Thymus (tissue), 11 donors: ENCODE results near the gene PMS1. TPM values are rescaled to one million over a fixed set of nuclear protein-coding genes. Genes with fewer than 3 reads are reported as not detected.

ENCODE experiments used
- DNase-seq, 9 donors: peaks; one replicate each; pipeline ENCODE4 v3.0.0-alpha.2; 2013; ENCODE audit warnings: low spot score in 9 of 9, low read depth in 6 of 9, missing footprints in 1 of 9
- H3K27ac ChIP-seq, 2 donors: one replicate each; pipeline ENCODE4 v1.5.1; 2013; ENCODE audit warnings: control low read depth in 1 of 2, low read depth in 1 of 2, low read length in 1 of 2, mild to moderate bottlenecking in 1 of 2, moderate library complexity in 1 of 2
- H3K27me3 ChIP-seq, 2 donors: one replicate each; pipeline ENCODE4 v1.5.1; 2013; ENCODE audit warnings: low read length in 1 of 2; ENCODE audit not compliant: control insufficient read depth in 2 of 2, insufficient read depth in 1 of 2
- H3K36me3 ChIP-seq, 2 donors: one replicate each; pipeline ENCODE4 v1.5.1; 2013; ENCODE audit warnings: low read length in 1 of 2, mild to moderate bottlenecking in 1 of 2, moderate library complexity in 1 of 2; ENCODE audit not compliant: control insufficient read depth in 2 of 2, insufficient read depth in 2 of 2
- H3K4me1 ChIP-seq, 2 donors: one replicate each; pipeline ENCODE4 v1.5.1; 2013; ENCODE audit warnings: low read length in 2 of 2; ENCODE audit not compliant: control insufficient read depth in 2 of 2, insufficient read depth in 2 of 2
- H3K4me3 ChIP-seq, 2 donors: one replicate each; pipeline ENCODE4 v1.5.1; 2013; ENCODE audit warnings: low read length in 2 of 2, control low read depth in 1 of 2, mild to moderate bottlenecking in 1 of 2
- H3K9me3 ChIP-seq, 2 donors: one replicate each; pipeline ENCODE4 v1.5.1; 2013; ENCODE audit warnings: low read length in 1 of 2, mild to moderate bottlenecking in 1 of 2; ENCODE audit not compliant: control insufficient read depth in 2 of 2, insufficient read depth in 1 of 2
- WGBS: extraction: QIAGEN DNeasy Blood & Tissue Kit; methylation state at CpG from one replicate; pipeline ENCODE4 v1.1.7; 2013; 5-methylcytosine and 5-hydroxymethylcytosine counted together
- polyA plus RNA-seq: library from polyadenylated mRNA; stranded (reverse); fragments of 200-250 nt; gene quantifications from one replicate; pipeline ENCODE4 v1.2.3, GENCODE V29; 2013
- total RNA-seq: library from RNA; stranded (reverse); fragments of 120-200 nt; gene quantifications from one replicate; pipeline ENCODE4 v1.2.4, GENCODE V29; 2013
- donor health status: healthy.

The PMS1 gene
- total and polyA plus RNA-seq, 2 donors, result 22.3 to 22.6 TPM

DNA sequence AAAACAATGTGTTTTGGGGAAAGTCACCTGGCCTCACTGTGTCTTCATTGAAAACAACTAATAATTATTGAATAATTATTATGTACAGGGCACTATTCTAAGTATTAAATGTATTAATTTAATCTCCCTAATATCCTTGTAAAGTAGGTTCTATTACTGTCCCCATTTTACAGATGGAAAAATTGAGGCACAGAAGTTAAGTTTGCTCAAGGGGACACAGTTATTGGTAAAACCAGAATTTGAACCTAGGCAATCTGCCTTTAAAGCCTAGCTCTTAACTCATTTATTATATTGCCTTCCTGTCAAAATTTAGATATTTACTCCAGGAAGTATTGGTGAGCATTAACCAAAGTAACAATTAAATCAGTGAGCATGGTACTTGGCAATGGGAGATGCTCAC lies 84.6 kb downstream of the PMS1 start:
- H3K4me3 ChIP-seq, result no peak overlapping the region
- H3K4me1 ChIP-seq, result no peaks in the 10 kb centered on the region
- no peaks in the 10 kb centered on the region for H3K27me3 ChIP-seq
- H3K9me3 ChIP-seq, result no peaks in the 10 kb centered on the region
- H3K27ac ChIP-seq, result no peak overlapping the region
- no peak for DNase-seq
- peaks cover 0 to 7% of the 10 kb centered on the region in 2 donors for H3K36me3 ChIP-seq

DNA sequence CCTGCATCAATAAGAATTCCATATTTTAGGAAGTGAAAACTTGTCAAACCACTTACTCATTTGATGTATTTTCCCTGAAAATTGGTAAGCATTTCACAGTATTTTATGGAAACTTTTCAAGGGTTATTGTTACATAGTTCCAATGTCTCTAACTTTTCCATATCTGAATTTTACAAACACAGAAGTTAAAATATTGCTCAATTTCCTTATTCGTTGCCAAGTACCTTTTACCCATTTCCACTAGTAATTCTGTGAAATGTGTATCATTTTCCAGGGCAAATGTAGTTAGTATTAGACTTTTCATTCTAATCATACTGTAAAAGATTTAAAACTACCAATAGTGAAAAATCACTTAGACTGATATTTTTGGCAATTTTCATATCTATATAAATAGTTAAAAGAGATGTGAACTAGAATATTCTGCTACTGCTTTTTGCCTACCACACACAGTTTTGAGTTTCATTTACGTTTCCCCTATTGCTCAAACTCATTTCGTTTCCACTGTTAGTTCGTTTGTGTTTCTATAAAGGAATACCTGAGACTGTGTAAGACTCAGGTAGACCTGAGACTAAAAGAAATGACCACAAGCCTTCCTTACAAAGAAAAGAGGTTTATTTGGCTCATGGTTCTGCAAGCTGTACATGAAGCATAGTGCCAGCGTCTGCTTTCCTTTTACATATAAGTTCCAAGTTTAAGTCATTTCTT lies 86.3 kb downstream of the PMS1 start:
- Histone ChIP-seq H3K27me3 (no peaks in the 10 kb centered on the region), H3K27ac (no peak overlapping the region), H3K36me3 (peaks cover 0 to 8% of the 10 kb centered on the region in 2 donors), H3K4me1 (no peaks in the 10 kb centered on the region), H3K9me3 (no peaks in the 10 kb centered on the region), H3K4me3 (no peak overlapping the region)
- DNase-seq, result no peak
- 97% methylated on average over 5 of the region's 5 CpGs for WGBS

DNA sequence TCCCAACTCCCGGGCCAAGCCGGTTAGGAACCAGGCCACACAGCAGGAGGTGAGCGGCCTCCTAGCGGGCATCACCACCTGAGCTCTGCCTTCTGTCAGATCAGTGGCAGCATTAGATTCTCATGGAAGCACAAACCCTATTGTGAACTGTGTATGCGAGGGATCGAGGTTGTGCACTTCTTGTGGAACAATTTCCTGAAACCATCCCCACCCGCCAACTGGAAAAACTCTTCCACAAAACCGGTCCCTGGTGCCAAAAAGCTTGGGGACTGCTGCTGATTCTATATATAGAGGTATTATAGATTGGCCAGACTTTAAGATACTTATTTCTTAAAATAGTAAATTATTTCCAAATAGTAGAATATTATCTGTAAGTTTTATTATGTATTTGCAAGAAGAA lies 89.4 kb downstream of the PMS1 start:
- H3K4me3 ChIP-seq, result no peak overlapping the region
- no peak overlapping the region for H3K27ac ChIP-seq
- 98% methylated on average over 8 of the region's 8 CpGs for WGBS
- no peaks in the 10 kb centered on the region for H3K27me3 ChIP-seq
- peaks cover 0 to 5% of the 10 kb centered on the region in 2 donors for H3K36me3 ChIP-seq
- H3K9me3 ChIP-seq, result no peaks in the 10 kb centered on the region
- no peak for DNase-seq
- H3K4me1 ChIP-seq, result no peaks in the 10 kb centered on the region

DNA sequence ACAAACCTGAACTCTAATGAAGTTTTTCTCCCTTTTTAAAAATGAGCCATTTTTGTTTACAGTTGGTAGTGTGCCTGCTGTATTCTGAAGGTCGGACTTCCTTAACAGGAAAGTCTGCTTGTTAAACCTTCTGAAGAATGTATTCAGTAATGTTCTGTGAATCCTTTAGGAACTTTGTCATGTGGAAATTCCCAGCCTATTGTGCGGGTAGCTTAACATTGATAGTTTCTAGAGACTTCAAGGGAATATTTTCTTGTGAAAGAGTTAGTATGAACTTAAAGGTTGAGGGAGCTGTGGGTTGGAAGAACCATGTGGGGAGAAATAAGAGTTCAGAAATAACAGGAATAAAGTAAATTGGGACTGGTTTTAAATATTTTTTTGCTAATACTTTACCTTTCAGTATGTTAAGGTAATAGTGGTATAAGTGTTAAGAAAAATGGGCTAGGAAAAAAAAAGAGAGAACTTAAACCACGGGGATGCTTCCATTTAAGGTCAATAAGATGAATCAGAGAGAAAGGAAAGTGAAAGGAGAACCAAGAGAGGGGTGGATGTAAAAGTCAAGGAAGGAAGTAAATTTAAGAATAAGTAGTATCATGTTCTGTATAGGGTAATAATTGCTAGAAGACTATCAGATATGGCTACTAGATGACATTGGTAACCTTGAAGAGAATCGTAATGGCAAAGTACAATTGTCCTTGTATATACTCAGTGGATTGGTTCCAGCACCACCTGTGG lies 90.5 kb downstream of the PMS1 start:
- no peak overlapping the region for H3K27ac ChIP-seq
- no peaks in the 10 kb centered on the region for H3K4me1 ChIP-seq
- peaks cover 0 to 5% of the 10 kb centered on the region in 2 donors for H3K36me3 ChIP-seq
- no peak overlapping the region for H3K4me3 ChIP-seq
- H3K27me3 ChIP-seq, result no peaks in the 10 kb centered on the region
- DNase-seq, result no peak
- no peaks in the 10 kb centered on the region for H3K9me3 ChIP-seq
- 93% methylated on average over 4 of the region's 4 CpGs for WGBS

DNA sequence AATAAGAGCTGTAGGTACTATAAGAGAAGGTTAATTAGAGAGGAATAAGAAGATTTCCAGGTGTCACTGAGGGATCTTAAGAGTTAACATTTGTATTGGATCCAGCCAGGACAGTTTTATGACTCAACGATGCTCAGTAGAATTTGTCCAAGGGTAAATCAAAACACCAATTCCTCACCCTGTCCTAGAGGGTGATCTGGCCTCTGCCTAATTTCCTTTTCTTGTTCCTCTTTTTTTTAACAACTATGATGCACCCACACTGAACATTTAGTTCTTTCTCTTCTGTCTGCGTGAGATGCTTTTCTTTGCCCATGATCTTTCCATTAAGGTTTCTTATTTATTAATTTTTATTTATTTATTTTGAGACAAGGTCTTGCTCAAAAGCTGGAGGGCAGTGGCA lies 92.0 kb downstream of the PMS1 start:
- Histone ChIP-seq H3K9me3 (no peaks in the 10 kb centered on the region), H3K4me3 (no peak overlapping the region), H3K27me3 (no peaks in the 10 kb centered on the region), H3K4me1 (no peaks in the 10 kb centered on the region), H3K27ac (no peak overlapping the region), H3K36me3 (peaks cover 0 to 5% of the 10 kb centered on the region in 2 donors)
- no peak for DNase-seq
- 62% methylated on average over 2 of the region's 2 CpGs for WGBS

DNA sequence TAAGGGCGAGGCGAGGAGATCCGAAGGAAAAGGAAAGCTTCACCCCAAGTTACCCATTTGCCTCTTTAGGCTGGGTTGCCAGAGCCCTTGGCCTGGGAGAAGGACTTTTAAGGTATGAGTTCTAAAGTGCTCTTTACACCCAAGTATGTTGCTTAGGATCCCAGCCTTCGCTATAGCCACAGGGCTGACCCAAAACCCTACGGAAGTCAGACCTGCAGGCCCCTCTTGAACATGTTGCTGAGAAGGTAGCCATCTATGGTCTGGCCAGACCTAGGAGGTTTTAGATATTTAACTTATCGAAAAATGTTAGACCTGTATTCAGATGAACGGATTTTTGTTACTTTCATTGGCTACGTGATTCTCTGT lies 95.4 kb downstream of the PMS1 start:
- no peak for DNase-seq
- 94% methylated on average over 8 of the region's 8 CpGs for WGBS
- Histone ChIP-seq H3K27ac (no peak overlapping the region), H3K9me3 (no peaks in the 10 kb centered on the region), H3K4me3 (no peak overlapping the region), H3K27me3 (no peaks in the 10 kb centered on the region), H3K36me3 (peaks cover 0 to 5% of the 10 kb centered on the region in 2 donors), H3K4me1 (no peaks in the 10 kb centered on the region)

DNA sequence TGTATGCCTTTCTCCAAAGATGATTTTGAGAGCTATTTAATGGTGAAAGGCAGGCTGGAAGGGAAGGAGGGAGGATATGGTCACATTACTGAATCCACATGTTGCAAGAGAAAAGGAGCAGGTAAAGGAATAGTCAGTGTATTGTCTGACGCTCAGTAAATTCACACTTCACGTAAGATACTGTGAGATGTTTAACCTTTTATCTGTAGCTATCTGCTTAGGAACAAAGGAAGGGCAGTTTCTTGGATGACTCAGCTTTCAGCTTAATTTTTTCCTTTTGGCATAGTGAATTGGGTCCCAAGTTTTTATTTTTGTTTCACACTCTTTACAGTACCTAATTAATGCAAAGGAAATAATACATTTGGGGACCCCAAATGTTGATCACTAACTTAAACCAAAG lies 96.2 kb downstream of the PMS1 start:
- H3K36me3 ChIP-seq, result peaks cover 0 to 1% of the 10 kb centered on the region in 2 donors
- no peaks in the 10 kb centered on the region for H3K4me1 ChIP-seq
- no peak for DNase-seq
- no peak overlapping the region for H3K27ac ChIP-seq
- 95% methylated on average over 2 of the region's 2 CpGs for WGBS
- H3K4me3 ChIP-seq, result no peak overlapping the region
- H3K9me3 ChIP-seq, result no peaks in the 10 kb centered on the region
- no peaks in the 10 kb centered on the region for H3K27me3 ChIP-seq

DNA sequence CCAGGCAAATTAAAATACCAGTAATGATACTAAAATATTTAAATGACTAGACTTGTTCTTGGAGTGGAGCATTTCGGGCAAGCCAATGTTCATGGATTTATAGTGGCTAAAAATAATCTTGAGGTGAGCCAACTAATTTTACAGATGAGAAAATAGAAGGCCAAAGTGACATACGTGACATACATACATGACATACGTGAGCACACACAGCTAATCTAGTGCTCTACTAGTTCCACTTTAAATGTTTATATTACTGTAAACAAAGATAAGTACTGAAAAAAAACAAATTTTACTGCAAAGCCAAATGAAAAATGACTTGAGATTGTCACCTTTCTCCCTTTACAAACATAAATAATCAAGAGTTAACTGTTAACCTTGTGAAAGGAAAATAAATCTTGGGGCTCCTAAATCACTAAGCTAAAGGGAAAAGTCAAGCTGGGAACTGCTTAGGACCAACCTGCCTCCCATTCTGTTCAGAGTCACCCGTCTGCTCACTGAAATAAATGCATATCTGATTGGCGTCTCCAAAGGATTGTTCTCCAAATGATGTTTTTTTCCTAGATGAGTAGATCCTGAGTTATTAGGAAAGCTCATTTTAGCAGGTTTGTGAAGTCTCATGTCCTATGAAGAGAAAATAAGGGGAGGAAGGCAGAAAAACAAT lies 96.7 kb downstream of the PMS1 start:
- H3K27ac ChIP-seq, result no peak overlapping the region
- no peaks in the 10 kb centered on the region for H3K4me1 ChIP-seq
- no peaks in the 10 kb centered on the region for H3K9me3 ChIP-seq
- H3K36me3 ChIP-seq, result no peaks in the 10 kb centered on the region
- 97% methylated on average over 5 of the region's 5 CpGs for WGBS
- H3K27me3 ChIP-seq, result no peaks in the 10 kb centered on the region
- no peak for DNase-seq
- no peak overlapping the region for H3K4me3 ChIP-seq

DNA sequence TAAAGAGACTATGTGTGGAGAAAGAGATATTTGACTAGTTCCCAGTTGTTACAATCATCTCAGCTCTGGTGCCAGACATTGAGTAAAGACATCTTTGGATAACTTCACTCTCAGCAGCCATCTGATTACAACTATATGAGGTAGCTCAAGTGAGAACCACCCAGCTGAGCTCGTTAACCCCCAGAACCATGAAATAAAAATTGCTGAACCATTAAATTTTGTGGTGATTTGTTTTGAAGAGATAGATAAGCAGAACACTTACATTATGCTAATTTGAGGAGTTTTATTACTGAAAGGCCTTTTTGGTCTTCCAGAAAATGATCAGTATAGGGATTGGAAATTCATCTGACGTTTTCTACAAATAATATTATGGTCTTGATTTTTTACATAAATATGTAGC lies 101.1 kb downstream of the PMS1 start:
- WGBS, result 94% methylated on average over 2 of the region's 2 CpGs
- Histone ChIP-seq H3K36me3 (no peaks in the 10 kb centered on the region), H3K4me3 (no peak overlapping the region), H3K9me3 (no peaks in the 10 kb centered on the region), H3K27ac (no peak overlapping the region), H3K4me1 (no peaks in the 10 kb centered on the region), H3K27me3 (no peaks in the 10 kb centered on the region)
- no peak for DNase-seq
